HG03354 (cell line): Measurements from ENCODE around the gene HMG20A.

ENCODE experiments used
- ATAC-seq: cut with Tn5 transposase; IDR thresholded peaks from one replicate; pipeline ENCODE4 v1.9.1; 2021; ENCODE audit warnings: mild to moderate bottlenecking; ENCODE audit not compliant: unreplicated experiment, poor library complexity, severe bottlenecking

Gene HMG20A

GRCh38 chr15:77494964-77495363, 74.3 kb downstream of the HMG20A start:
- no peak for ATAC-seq

- ATAC-seq: no peak
These were observed 75.3 kb downstream of the HMG20A start for GRCh38 chr15:77495838-77496596.

DNA sequence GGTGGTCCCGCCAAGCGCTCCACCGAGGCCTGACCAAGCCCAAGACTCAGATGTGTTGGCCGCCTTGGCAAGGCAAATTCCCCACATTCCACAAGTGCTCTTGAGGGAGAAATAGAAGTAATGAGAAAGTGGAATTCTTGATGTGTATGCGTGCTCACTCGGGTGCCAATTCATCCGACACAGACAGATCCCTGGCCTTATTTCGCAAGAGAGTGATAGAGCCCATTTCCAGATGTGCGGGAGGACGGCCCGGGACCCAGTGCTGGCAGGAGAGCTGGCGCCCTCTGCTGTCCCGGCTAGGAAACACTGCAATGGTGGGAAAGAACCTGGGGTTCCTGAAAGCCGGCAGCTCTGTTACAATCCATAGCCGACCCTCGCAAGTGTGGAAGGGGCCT, 76.0 kb downstream of the HMG20A start:
- no peak for ATAC-seq

GRCh38 chr15:77497110-77497737, 76.5 kb downstream of the HMG20A start:
- no peak for ATAC-seq

- no peak for ATAC-seq
These were observed 77.3 kb downstream of the HMG20A start for GRCh38 chr15:77497942-77498361.

GRCh38 chr15:77499087-77499760, 78.5 kb downstream of the HMG20A start:
- ATAC-seq: no peak

DNA sequence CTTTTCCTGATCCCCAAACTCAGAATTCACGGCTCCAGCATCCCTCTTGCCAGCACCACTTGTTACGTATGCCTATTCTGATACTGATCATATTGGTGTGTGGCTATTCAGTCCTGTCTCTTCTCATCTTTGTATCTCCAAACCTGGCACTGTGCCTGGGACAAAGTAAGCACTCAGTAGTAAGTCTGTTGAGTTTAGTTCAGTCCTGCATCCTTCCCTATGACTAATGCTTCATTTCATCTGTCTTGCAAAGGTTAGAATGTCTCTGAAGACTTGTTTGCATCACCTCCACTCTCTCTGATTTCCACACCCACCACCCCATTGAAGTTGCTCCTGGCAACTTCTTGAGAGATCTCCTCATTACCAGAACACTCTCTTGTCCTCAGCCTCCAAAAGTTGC, 80.3 kb downstream of the HMG20A start:
- no peak for ATAC-seq

DNA sequence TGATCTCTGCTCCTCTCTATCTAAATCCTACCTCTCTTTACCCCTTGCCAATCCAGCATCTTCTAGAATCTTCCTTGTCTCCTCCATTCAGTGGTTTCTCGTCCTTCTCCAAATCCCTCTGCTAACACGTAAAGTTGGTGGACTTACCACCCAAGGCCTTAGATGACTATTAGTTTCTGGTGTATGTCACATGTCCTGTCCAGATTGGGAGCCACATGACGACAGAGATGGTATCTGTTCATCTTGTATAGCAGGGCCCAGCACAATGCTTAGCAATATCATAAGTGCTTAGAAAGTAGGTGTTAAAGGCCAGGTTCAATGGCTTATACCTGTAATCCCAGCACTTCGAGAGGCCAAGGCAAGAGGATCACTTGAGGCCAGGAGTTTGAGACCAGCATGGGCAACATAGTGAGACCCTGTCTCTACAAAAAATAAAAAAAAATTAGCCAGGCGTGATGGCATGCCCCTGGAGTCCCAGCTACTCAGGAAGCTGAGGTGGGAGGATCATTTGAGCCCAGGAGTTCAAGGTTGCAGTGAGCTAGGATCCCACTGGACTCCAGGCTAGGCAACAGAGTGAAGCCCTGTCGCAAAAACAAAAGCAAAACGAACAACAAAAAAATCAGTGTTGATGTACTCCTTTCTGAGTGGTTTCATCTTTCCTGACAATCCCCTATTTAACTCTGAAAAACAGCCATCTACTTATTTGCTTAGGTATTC, 81.8 kb downstream of the HMG20A start:
- ATAC-seq: no peak

DNA sequence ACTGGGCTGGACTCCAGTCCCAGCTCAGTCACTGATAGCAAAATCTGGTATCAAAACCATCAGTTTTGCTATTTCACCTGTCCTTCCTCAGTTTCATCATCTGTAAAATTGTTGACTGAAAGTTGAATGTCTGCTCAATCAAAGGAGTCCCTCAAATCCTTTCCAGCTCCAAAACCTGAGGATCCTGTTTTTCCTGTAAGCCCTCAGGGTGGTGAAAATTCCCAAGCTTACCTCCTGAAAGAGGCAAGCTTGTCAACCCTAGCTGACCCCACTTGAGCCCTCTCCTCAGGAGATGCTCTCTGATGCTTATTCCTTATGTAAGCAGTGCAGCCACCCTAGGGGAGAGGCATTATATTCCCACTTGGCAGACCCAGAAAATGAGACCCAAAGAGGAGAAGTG, 82.6 kb downstream of the HMG20A start:
- no peak for ATAC-seq

DNA sequence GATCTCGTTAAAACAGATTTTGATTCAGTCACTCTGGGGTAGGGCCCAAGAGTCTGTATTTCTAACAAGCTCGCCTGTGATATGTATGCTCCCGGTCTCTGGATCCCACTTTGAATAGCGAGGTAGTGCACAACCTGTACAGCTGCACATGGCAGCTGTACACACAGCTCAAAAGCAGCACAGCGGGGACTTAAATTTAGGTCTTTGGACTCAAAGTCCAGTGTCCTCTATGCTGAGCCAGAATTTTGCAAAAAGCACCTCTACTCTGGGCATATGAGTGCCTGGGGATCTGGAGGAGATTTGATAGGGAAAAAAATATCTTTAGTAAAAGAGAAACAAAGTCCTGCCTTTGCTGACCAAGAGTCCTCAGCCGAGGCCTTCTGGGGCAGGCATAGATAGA, 83.1 kb downstream of the HMG20A start:
- ATAC-seq: no peak

- no peak for ATAC-seq
These were observed 83.6 kb downstream of the HMG20A start for GRCh38 chr15:77504306-77504705.

DNA sequence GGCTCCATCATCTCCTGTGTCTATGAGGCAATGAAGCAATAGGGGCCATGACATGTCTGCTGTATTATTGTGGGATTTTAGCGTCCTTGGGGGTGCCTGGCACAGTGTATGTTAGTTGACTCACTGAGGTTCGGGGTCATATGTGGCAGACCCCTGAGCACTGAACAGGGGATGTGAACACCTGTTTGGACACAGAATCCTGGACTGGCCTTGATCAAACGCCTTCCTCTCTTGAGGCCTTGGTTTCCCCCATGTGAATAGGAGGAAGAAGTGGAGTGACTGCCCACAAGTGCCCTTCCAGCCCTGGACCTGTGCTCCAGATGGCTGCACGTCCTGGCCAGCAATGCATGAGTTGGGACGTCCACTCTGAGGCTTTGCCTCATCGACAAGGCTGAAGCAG, 84.2 kb downstream of the HMG20A start:
- no peak for ATAC-seq

DNA sequence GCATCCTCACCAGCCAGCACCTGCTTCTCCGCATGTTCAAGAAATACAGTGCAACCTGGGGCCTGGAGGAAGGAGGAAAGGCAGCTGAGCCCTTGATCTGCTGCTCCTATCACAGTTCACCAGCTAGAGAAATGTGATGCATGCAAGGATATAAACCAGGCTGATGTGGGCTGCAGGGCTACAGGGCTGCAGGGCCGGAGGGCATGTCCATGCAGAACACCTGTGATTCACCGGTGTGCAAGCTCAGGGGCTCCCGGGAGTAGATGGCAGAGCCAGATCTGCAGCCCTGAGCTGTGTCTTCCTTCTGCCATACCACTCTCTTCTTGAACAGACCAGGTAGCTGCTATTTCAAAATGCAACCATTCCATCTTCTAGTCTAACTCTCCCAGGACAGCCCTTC, 84.9 kb downstream of the HMG20A start:
- no peak for ATAC-seq

- no peak for ATAC-seq
These were observed 85.8 kb downstream of the HMG20A start for GRCh38 chr15:77506311-77507142.

DNA sequence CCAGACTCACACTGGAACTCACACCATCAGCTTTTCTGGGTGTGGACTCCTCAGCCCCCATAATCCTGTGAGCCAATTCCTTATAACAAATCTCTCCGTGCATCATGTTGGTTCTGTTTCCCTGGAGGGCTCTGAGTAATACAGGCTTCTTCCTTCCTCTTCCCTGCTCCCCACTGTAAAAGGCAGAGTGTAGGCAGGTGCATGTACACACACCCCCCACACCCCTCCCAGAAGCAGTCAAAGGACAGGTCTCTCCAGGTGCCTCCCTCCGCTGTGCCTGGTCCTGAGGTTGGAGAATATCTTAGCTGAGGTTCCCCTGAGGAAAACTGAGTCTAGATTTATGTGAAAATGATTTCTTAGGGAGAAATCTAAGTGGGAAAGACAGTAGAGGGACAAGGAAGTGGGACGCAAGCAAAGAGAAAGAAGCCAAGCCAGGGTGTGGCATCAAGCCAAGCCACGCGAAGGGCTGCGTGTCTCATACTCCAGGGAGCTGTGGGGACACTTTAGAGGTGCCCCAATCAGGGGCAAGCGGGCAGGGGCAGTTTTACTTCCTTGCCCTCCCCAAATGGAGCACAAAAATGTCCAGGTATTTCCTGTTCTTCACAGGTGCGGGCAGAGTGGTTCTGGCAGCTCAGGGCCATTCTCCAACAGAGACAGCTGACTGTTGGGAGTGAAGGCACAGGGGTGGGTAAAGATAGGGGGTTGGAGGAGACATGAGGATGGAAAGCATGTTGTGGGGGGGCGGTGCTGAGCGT, 86.6 kb downstream of the HMG20A start:
- no peak for ATAC-seq

DNA sequence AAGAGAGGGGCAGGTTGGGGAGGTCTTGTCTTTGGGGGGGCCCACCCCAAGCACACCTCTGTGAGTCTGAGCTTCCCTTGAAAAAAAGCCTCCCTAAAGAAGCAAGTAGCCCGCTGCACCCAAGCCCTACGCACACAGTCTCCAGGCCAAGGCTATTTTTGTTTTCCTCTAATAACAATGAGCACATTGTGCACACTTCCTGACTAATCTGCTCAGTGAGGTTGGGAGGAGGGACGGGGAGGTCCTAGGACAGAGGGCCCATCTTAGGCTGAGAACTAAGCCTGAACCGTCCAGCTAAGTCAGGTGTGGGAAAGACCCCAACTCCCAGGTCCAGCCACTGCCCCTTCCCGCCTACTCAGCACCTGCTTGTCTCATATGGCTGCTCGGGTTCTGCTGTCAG, 87.2 kb downstream of the HMG20A start:
- ATAC-seq: no peak

- no peak for ATAC-seq
These were observed 88.0 kb downstream of the HMG20A start for GRCh38 chr15:77508541-77509243.
